Neural crest cell (in vitro differentiated cells): Measurements from ENCODE around the gene FRZB. TPM values are rescaled to one million over a fixed set of nuclear protein-coding genes. Genes with fewer than 3 reads are reported as not detected.

Source experiments
- DNase-seq: peaks from one replicate; pipeline ENCODE4 v3.0.0; 2021; ENCODE audit warnings: low read depth, mixed read lengths, low spot score
- H3K27ac Mint-ChIP-seq: one replicate; pipeline ENCODE4 v1.8.0; 2021; ENCODE audit warnings: mild to moderate bottlenecking, mixed read lengths; ENCODE audit not compliant: unreplicated experiment
- H3K27me3 Mint-ChIP-seq: 2 replicates; pipeline ENCODE4 v1.8.0; 2021; ENCODE audit warnings: low read depth, mild to moderate bottlenecking, mixed read lengths
- H3K36me3 Mint-ChIP-seq: 2 replicates; pipeline ENCODE4 v1.8.0; 2021; ENCODE audit warnings: low read depth, mild to moderate bottlenecking, mixed read lengths
- H3K4me1 Mint-ChIP-seq: 2 replicates; pipeline ENCODE4 v1.8.0; 2021; ENCODE audit warnings: mixed read lengths
- H3K4me3 Mint-ChIP-seq: one replicate; pipeline ENCODE4 v1.8.0; 2021; ENCODE audit warnings: mild to moderate bottlenecking, mixed read lengths
- H3K9me3 Mint-ChIP-seq: 2 replicates; pipeline ENCODE4 v1.8.0; 2021; ENCODE audit warnings: mixed read lengths
- total RNA-seq: library from RNA; stranded (reverse); gene quantifications from 2 replicates; pipeline ENCODE4 v1.2.1, GENCODE V29; 2021
- TF ChIP-seq, protein P1 (sequence below): fragments of 200-600 bp; sonication (generic); conservative IDR thresholded peaks from 2 replicates; pipeline ENCODE4 v1.5.0; 2021; ENCODE audit warnings: antibody characterized with exemption, mild to moderate bottlenecking

FRZB gene
- total RNA-seq, 1 donor from 2014 or later: 33.4 TPM

DNA sequence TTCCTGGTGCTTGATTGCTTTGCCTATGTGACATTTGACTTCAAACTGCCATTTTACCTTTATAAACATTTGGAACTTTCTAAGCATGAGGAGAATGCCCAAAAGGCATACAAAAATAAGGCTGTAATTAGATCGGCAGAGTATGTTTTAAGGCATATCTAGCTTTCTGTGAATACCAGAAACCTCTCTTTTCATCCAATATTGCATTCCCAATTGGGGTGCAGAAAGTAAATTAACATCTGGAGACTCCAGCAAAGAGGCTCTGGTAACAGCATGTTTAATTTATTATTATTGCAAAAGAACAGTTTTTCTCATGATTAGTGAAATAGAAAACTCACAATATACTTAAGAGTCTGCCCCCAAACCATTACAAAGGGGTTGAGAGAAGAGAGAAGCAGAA lies 32.1 kb downstream of the FRZB start:
- Mint-ChIP-seq H3K4me3 (no peak overlapping the region), H3K4me1 (peaks cover 25% of the 10 kb centered on the region), H3K27ac (no peak overlapping the region), H3K36me3 (peaks cover 16% of the 10 kb centered on the region), H3K27me3 (no peaks in the 10 kb centered on the region), H3K9me3 (no peaks in the 10 kb centered on the region)
- TF ChIP-seq, protein P1, sequence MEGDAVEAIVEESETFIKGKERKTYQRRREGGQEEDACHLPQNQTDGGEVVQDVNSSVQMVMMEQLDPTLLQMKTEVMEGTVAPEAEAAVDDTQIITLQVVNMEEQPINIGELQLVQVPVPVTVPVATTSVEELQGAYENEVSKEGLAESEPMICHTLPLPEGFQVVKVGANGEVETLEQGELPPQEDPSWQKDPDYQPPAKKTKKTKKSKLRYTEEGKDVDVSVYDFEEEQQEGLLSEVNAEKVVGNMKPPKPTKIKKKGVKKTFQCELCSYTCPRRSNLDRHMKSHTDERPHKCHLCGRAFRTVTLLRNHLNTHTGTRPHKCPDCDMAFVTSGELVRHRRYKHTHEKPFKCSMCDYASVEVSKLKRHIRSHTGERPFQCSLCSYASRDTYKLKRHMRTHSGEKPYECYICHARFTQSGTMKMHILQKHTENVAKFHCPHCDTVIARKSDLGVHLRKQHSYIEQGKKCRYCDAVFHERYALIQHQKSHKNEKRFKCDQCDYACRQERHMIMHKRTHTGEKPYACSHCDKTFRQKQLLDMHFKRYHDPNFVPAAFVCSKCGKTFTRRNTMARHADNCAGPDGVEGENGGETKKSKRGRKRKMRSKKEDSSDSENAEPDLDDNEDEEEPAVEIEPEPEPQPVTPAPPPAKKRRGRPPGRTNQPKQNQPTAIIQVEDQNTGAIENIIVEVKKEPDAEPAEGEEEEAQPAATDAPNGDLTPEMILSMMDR: no peak
- DNase-seq: no peak

DNA sequence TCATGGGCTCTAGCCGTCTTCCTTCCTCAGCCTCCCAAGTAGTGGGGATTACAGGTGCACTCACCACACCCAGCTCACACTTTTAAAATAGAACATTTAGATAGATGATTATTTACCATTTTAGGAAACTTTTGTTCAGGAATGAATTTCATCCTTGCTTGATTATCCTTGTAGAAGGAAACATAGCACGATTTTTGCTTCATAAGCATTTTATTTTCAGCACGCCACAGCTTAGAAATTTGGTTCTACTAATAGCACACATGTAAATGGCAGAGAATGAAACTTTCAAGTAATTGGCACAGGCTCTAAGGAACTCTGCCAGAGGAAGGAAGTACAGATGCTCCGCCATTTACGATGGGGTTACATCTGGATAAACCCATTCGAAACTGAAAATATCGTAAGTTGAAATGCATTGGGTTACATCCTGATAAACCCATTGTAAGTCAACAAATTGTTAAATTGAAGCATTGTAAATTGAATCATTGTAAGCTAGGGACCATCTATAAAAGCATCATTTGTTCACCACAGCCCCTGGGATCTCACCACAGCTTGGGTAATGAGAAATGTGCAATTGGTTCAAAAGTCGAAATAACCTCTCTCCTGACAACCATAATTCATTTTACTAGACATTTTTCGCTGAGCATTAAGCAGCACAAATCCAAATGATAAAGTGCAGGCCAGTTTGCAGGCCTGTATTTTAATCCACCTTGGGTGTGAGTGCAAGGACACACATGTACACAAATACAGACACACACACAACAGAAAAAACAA lies 33.2 kb downstream of the FRZB start:
- TF ChIP-seq, protein P1: no peak
- no peak overlapping the region for H3K4me3 Mint-ChIP-seq
- peaks cover 23% of the 10 kb centered on the region for H3K4me1 Mint-ChIP-seq
- H3K9me3 Mint-ChIP-seq: no peaks in the 10 kb centered on the region
- H3K27me3 Mint-ChIP-seq: no peaks in the 10 kb centered on the region
- H3K27ac Mint-ChIP-seq: no peak overlapping the region
- no peak for DNase-seq
- peaks cover 16% of the 10 kb centered on the region for H3K36me3 Mint-ChIP-seq

DNA sequence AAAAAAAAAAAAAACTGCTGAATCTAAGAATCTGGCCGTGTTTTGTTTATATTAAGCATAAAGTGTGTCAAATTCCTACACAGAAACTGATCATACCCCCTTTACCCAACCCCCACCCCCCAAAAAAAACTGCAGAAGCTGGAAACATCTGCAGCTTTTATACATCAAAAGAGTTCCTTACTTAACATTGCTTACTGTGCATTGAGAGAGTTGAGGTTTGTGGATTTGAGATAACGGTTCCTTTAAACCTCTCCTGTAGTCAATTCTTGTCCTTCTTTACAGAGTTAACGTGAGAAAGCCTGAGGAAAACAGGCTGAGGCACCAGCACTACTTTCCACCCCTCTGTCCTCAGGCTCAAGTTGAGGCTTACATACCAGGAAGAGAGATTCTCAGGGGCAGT lies 34.5 kb downstream of the FRZB start:
- Mint-ChIP-seq H3K9me3 (no peaks in the 10 kb centered on the region), H3K27ac (peak overlapping the region; percentile 85), H3K4me3 (no peak overlapping the region), H3K27me3 (no peaks in the 10 kb centered on the region), H3K36me3 (peaks cover 16% of the 10 kb centered on the region), H3K4me1 (peaks cover 19% of the 10 kb centered on the region)
- TF ChIP-seq, protein P1: no peak
- DNase-seq: no peak

DNA sequence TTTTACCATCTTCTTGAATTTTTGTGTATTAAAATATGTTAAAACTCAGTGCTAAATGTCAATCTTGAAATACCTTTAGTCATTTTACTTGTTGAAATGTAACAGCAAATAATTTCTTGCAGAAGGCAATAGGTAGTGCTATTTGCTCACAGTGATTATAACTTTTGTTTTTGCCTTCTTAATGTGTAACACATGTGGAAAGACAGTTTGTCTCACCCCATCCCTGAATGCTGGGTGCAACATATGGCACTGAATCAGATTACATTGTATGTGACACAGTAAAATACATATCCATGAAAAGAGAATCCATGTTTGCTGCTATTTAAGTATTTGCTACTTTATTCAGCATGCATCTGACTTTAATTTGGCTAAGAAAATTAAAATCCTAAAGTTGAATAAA lies 35.3 kb downstream of the FRZB start:
- Mint-ChIP-seq H3K4me3 (no peak overlapping the region), H3K4me1 (peaks cover 21% of the 10 kb centered on the region), H3K36me3 (peaks cover 16% of the 10 kb centered on the region), H3K27me3 (no peaks in the 10 kb centered on the region), H3K27ac (no peak overlapping the region), H3K9me3 (no peaks in the 10 kb centered on the region)
- TF ChIP-seq, protein P1: no peak
- no peak for DNase-seq

DNA sequence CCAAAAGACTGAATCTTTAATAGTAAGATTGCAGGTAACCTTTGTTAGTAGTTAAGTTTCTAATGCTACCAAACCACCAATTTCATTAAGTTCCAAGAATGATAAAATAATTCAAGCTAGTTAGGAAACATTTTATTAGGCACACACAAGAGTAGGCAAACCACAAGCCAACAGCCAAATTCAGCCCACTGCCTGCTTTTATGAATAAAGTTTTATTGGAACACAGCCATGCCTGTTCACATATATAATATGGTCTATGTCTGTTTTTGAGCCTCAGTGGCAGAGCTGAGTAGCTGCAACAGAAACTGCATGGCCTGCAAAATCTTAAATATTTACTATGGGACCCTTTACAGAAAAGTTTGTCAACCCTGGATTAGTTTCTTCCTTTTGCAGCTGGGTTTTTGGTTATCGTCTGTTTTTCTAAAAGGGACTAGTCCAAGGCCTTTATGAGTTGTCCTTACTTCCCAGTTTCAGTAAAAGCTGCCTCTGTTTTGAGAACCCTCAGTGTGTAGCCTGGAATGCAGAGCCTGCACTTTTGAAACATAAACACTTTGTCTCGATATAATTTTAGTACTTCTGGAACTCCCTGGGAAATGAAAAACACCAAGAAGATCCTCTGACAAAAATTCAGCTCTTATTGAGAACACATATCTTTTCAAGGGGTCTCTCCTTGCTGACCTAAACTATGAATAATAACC lies 39.1 kb downstream of the FRZB start:
- no peak overlapping the region for H3K4me3 Mint-ChIP-seq
- H3K27ac Mint-ChIP-seq: no peak overlapping the region
- no peaks in the 10 kb centered on the region for H3K9me3 Mint-ChIP-seq
- H3K36me3 Mint-ChIP-seq: peaks cover 3% of the 10 kb centered on the region
- DNase-seq: no peak
- H3K27me3 Mint-ChIP-seq: no peaks in the 10 kb centered on the region
- peaks cover 29% of the 10 kb centered on the region for H3K4me1 Mint-ChIP-seq
- TF ChIP-seq, protein P1: no peak
